IMR-90 (cell line): ENCODE data around the gene ERMN. TPM values are rescaled to one million over a fixed set of nuclear protein-coding genes. Genes with fewer than 3 reads are reported as not detected.

Experiments
- ATAC-seq: fragments of 200-7000 bp; cut with Tn5 transposase; 2 replicates; pipeline ENCODE4 v1.9.1; 2020; ENCODE audit warnings: low read depth, mild to moderate bottlenecking, moderate library complexity
- BruUV-seq: library from RNA; stranded (reverse); fragments of 400-500 nt; replicated peaks from 2 replicates; lab custom pipeline; 2021; lab: Mats Ljungman, UMichigan
- CTCF ChIA-PET: fragments of 300-600 bp; formaldehyde crosslinking; extraction: SDS; loops from one replicate; lab custom pipeline; 2021; ENCODE audit warnings: antibody characterized with exemption; lab: Yijun Ruan, JAX
- POLR2A ChIA-PET: fragments of 300-600 bp; sonication (Branson Sonifier 250); formaldehyde crosslinking; loops from one replicate; lab custom pipeline; 2022; ENCODE audit warnings: antibody characterized with exemption; ENCODE audit not compliant: unreplicated experiment; lab: Charles Lee
- DNase-seq: peaks from one replicate; pipeline ENCODE4 v3.0.0; 2013
- H2AFZ ChIP-seq: replicated peaks from 2 replicates; pipeline ENCODE3; 2013; ENCODE audit warnings: low read length, mild to moderate bottlenecking; ENCODE audit not compliant: poor library complexity
- H2AK5ac ChIP-seq: 2 replicates; pipeline ENCODE4 v1.6.1; 2013; ENCODE audit warnings: low read depth, low read length, inconsistent platforms
- H2AK9ac ChIP-seq: replicated peaks from 2 replicates; pipeline ENCODE3; 2013; ENCODE audit warnings: mild to moderate bottlenecking, low read depth, low read length, moderate library complexity; ENCODE audit not compliant: poor library complexity
- H2BK120ac ChIP-seq: 2 replicates; pipeline ENCODE4 v1.6.1; 2013; ENCODE audit warnings: low read depth, low read length, inconsistent platforms
- H2BK15ac ChIP-seq: 3 replicates; pipeline ENCODE4 v1.6.1; 2013; ENCODE audit warnings: low read depth, low read length, inconsistent platforms
- H2BK20ac ChIP-seq: 2 replicates; pipeline ENCODE4 v1.6.1; 2013; ENCODE audit warnings: low read depth, mild to moderate bottlenecking, inconsistent platforms, low read length, moderate library complexity
- H2BK5ac ChIP-seq: 2 replicates; pipeline ENCODE4 v1.6.1; 2013; ENCODE audit warnings: mild to moderate bottlenecking, low read depth, low read length, inconsistent platforms; ENCODE audit not compliant: poor library complexity, severe bottlenecking
- H3K14ac ChIP-seq: replicated peaks from 2 replicates; pipeline ENCODE4 v1.6.1; 2013; ENCODE audit warnings: low read depth, low read length, inconsistent platforms
- H3K18ac ChIP-seq: 2 replicates; pipeline ENCODE4 v1.6.1; 2013; ENCODE audit warnings: low read depth, low read length, control low read depth
- H3K23ac ChIP-seq: 2 replicates; pipeline ENCODE4 v1.6.1; 2013; ENCODE audit warnings: low read depth, low read length, inconsistent platforms
- H3K27ac ChIP-seq: 2 replicates; pipeline ENCODE4 v1.5.1; 2013; ENCODE audit warnings: mild to moderate bottlenecking, control low read depth, low read length; ENCODE audit not compliant: insufficient read depth
- H3K27me3 ChIP-seq: 2 replicates; pipeline ENCODE4 v1.6.1; 2013; ENCODE audit warnings: low read length; ENCODE audit not compliant: control insufficient read depth, insufficient read depth
- H3K36me3 ChIP-seq: 2 replicates; pipeline ENCODE4 v1.6.1; 2013; ENCODE audit warnings: low read length, mixed read lengths; ENCODE audit not compliant: control insufficient read depth, insufficient read depth
- H3K4ac ChIP-seq: 2 replicates; pipeline ENCODE4 v1.6.1; 2013; ENCODE audit warnings: low read depth, low read length, inconsistent platforms
- H3K4me1 ChIP-seq: 2 replicates; pipeline ENCODE4 v1.6.1; 2013; ENCODE audit warnings: low read length, mixed read lengths; ENCODE audit not compliant: control insufficient read depth, insufficient read depth
- H3K4me2 ChIP-seq: 2 replicates; pipeline ENCODE4 v1.6.1; 2013; ENCODE audit warnings: low read depth, mild to moderate bottlenecking, control low read depth, low read length, moderate library complexity
- H3K4me3 ChIP-seq: 2 replicates; pipeline ENCODE4 v1.5.1; 2013; ENCODE audit warnings: low read depth, mild to moderate bottlenecking, control low read depth, low read length, moderate library complexity; ENCODE audit not compliant: insufficient read depth
- H3K56ac ChIP-seq: 2 replicates; pipeline ENCODE4 v1.6.1; 2013; ENCODE audit warnings: low read length, inconsistent platforms; ENCODE audit not compliant: insufficient read depth; ENCODE audit errors: extremely low read depth
- H3K79me1 ChIP-seq, 2 experiments: 2 replicates each; pipeline ENCODE4 v1.6.1; 2013; ENCODE audit warnings: low read length in 2 of 2, inconsistent platforms in 1 of 2, low read depth in 1 of 2
- H3K9ac ChIP-seq: 2 replicates; pipeline ENCODE4 v1.6.1; 2013; ENCODE audit warnings: low read depth, low read length, control low read depth
- H3K9me1 ChIP-seq: 2 replicates; pipeline ENCODE4 v1.6.1; 2013; ENCODE audit warnings: low read length, inconsistent platforms; ENCODE audit not compliant: insufficient read depth
- H3K9me3 ChIP-seq: 2 replicates; pipeline ENCODE4 v1.6.1; 2013; ENCODE audit warnings: low read length; ENCODE audit not compliant: control insufficient read depth, insufficient read depth
- H4K20me1 ChIP-seq: 2 replicates; pipeline ENCODE4 v1.6.1; 2013; ENCODE audit warnings: low read length, inconsistent platforms; ENCODE audit not compliant: insufficient read depth
- H4K5ac ChIP-seq: 2 replicates; pipeline ENCODE4 v1.6.1; 2013; ENCODE audit warnings: mild to moderate bottlenecking, low read depth, low read length, control low read depth
- H4K8ac ChIP-seq, 2 experiments: 2 replicates each; pipeline ENCODE4 v1.6.1; 2013; ENCODE audit warnings: low read depth in 2 of 2, low read length in 2 of 2, control low read depth in 1 of 2, inconsistent platforms in 1 of 2
- H4K91ac ChIP-seq: 2 replicates; pipeline ENCODE4 v1.6.1; 2013; ENCODE audit warnings: low read depth, low read length, inconsistent platforms; ENCODE audit not compliant: insufficient read depth
- BHLHE40 ChIP-seq: fragments of 150-350 bp; IDR thresholded peaks from 2 replicates; pipeline ENCODE4 v1.6.1; 2016; ENCODE audit warnings: mild to moderate bottlenecking, low read depth, low read length
- CEBPB ChIP-seq: IDR thresholded peaks from 2 replicates; pipeline ENCODE4 v1.6.1; 2012; ENCODE audit warnings: low read depth, low read length, improper control_type of control experiment
- CHD1 ChIP-seq: IDR thresholded peaks from 2 replicates; pipeline ENCODE4 v1.6.1; 2012; ENCODE audit warnings: low read depth, low read length, improper control_type of control experiment
- CTCF ChIP-seq: conservative IDR thresholded peaks from 2 replicates; pipeline ENCODE4 v1.5.1; 2012; ENCODE audit warnings: mild to moderate bottlenecking, low read depth, low read length, improper control_type of control experiment
- ELK1 ChIP-seq: fragments of 150-350 bp; IDR thresholded peaks from 2 replicates; pipeline ENCODE4 v1.6.1; 2016; ENCODE audit warnings: low read depth, mild to moderate bottlenecking, low read length, moderate library complexity, borderline replicate concordance
- FOS ChIP-seq: fragments of 150-350 bp; IDR thresholded peaks from 2 replicates; pipeline ENCODE4 v1.6.1; 2016; ENCODE audit warnings: low read depth, low read length
- MAFK ChIP-seq: IDR thresholded peaks from 2 replicates; pipeline ENCODE4 v1.6.1; 2012; ENCODE audit warnings: low read depth, low read length, improper control_type of control experiment
- MAZ ChIP-seq: IDR thresholded peaks from 2 replicates; pipeline ENCODE4 v1.6.1; 2012; ENCODE audit warnings: low read depth, mild to moderate bottlenecking, low read length, improper control_type of control experiment, moderate library complexity, borderline replicate concordance
- NFE2L2 ChIP-seq: fragments of 150-350 bp; IDR thresholded peaks from 2 replicates; pipeline ENCODE4 v1.6.1; 2016; ENCODE audit warnings: low read depth, mild to moderate bottlenecking, low read length
- POLR2A ChIP-seq: IDR thresholded peaks from 2 replicates; pipeline ENCODE4 v1.6.1; 2012; ENCODE audit warnings: mild to moderate bottlenecking, low read depth, low read length
- RAD21 ChIP-seq: IDR thresholded peaks from 2 replicates; pipeline ENCODE4 v1.6.1; 2012; ENCODE audit warnings: low read length, improper control_type of control experiment
- RCOR1 ChIP-seq: IDR thresholded peaks from 2 replicates; pipeline ENCODE4 v1.6.1; 2012; ENCODE audit warnings: mild to moderate bottlenecking, low read length, improper control_type of control experiment; ENCODE audit not compliant: insufficient replicate concordance
- RFX5 ChIP-seq: IDR thresholded peaks from 2 replicates; pipeline ENCODE4 v1.8.0; 2012; ENCODE audit warnings: low read depth, mild to moderate bottlenecking, low read length, moderate library complexity
- SMC3 ChIP-seq: fragments of 150-350 bp; IDR thresholded peaks from 2 replicates; pipeline ENCODE4 v1.6.1; 2016; ENCODE audit warnings: low read depth, mild to moderate bottlenecking, antibody characterized with exemption, low read length, moderate library complexity
- USF2 ChIP-seq: fragments of 150-350 bp; IDR thresholded peaks from 2 replicates; pipeline ENCODE4 v1.6.1; 2017; ENCODE audit warnings: mild to moderate bottlenecking, antibody characterized with exemption, low read length, low read depth
- WGBS, 2 experiments: methylation state at CpG; one replicate each; pipeline versions ENCODE4 v1.1.5 to v1.1.7; 2013; ENCODE audit warnings: missing lambda C conversion rate in 2 of 2; ENCODE audit not compliant: insufficient read length in 1 of 2; ENCODE audit errors: extremely low coverage in 2 of 2; 5-methylcytosine and 5-hydroxymethylcytosine counted together
- dilution Hi-C: fragments of 300-500 bp; cut with HindIII; formaldehyde crosslinking; loops from one replicate; pipeline ENCODE4 v1.14.3; 2018; ENCODE audit warnings: low sequenced_read_pairs; ENCODE audit not compliant: unreplicated experiment
- in situ Hi-C: fragments of 300-500 bp; cut with MboI; formaldehyde crosslinking; loops from 3 replicates; pipeline ENCODE4 v1.14.3; 2019; ENCODE audit warnings: low sequenced_read_pairs, inconsistent platforms, mixed read lengths
- intact Hi-C: fragments of 100-400 bp; cut with micrococcal nuclease; formaldehyde crosslinking; loops from 2 replicates; pipeline ENCODE4 v1.10.0; 2022
- polyA plus RNA-seq, 3 experiments: library from polyadenylated mRNA; depleted of rRNA; stranded (reverse); fragments of >200 nt; gene quantifications; 2 replicates each; pipeline ENCODE4 v1.2.3, GENCODE V29; 2012; ENCODE audit warnings: low replicate concordance in 1 of 3
- total RNA-seq: library from RNA; depleted of rRNA; stranded (reverse); fragments of >200 nt; gene quantifications from 2 replicates; pipeline ENCODE4 v1.2.3, GENCODE V29; 2012

Gene ERMN
- total and polyA plus RNA-seq, 2 of the 4 experiments (the other 2 are of a cell fraction): not detected

GRCh38 chr2:157337978-157338377 lies 12.4 kb upstream of the ERMN start:
- Histone ChIP-seq H3K4me1 (no peaks in the 10 kb centered on the region), H2AFZ (no peak overlapping the region), H2AK9ac (no peak overlapping the region), H3K4me3 (no peak overlapping the region), H2AK5ac (no peak overlapping the region), H2BK120ac (no peak overlapping the region), H4K20me1 (no peaks in the 10 kb centered on the region), H3K56ac (no peak overlapping the region), H3K9me1 (no peaks in the 10 kb centered on the region), H3K79me1 (no peaks in the 10 kb centered on the region), H3K4me2 (no peak overlapping the region), H3K27me3 (no peaks in the 10 kb centered on the region; the same call in 1 of the 2 replicates), H4K5ac (no peak overlapping the region), H3K4ac (no peak overlapping the region), H2BK5ac (no peak overlapping the region), H3K27ac (no peak overlapping the region), H3K23ac (no peak overlapping the region), H3K18ac (no peak overlapping the region), H2BK20ac (no peak overlapping the region), H3K36me3 (no peaks in the 10 kb centered on the region), H4K91ac (no peak overlapping the region), H3K14ac (no peak overlapping the region), H2BK15ac (no peak overlapping the region), H3K9me3 (no peaks in the 10 kb centered on the region), H3K9ac (no peak overlapping the region), H4K8ac (no peak overlapping the region)
- intact Hi-C loops (loop anchor here (2.0 kb wide), 2 partner anchors 35 to 1965 kb away; no protein-coding TSS in a partner anchor), dilution Hi-C loops (no loop called here), in situ Hi-C loops (loop anchor here (25.0 kb wide), 1 partner anchor 1951 kb away; no protein-coding TSS in a partner anchor)
- no peak for DNase-seq
- no peak for ATAC-seq
- TF ChIP-seq POLR2A (no peak), MAFK (no peak), FOS (no peak), CTCF (no peak), SMC3 (no peak), MAZ (no peak), ELK1 (no peak), RAD21 (no peak), BHLHE40 (no peak), CHD1 (no peak), CEBPB (no peak), USF2 (no peak), RFX5 (no peak), NFE2L2 (no peak), RCOR1 (no peak)
- 67% methylated on average over 1 of the region's 3 CpGs; no CpG with 5 or more reads in 1 of the 2 experiments for WGBS, 2 experiments
- BruUV-seq: no TSS peak
- POLR2A ChIA-PET: no interaction called here
- CTCF ChIA-PET: interaction anchor here (1.4 to 2.9 kb wide), 2 partner anchors 10 to 36 kb away, joined by 3 to 21 read pairs; no protein-coding TSS in a partner anchor
